ENCODE measurements around the gene CMTM1.
"Not testable (repeated sequence)": the region's sequence is repeated elsewhere in the genome, so short reads cannot be mapped to it uniquely, and the experiment has no call there.

Gene CMTM1

GRCh38 chr16:66617010-66617434 lies 50.8 kb downstream of the CMTM1 start:
- no peak for DNase-seq

GRCh38 chr16:66617728-66618127 lies 51.5 kb downstream of the CMTM1 start:
- no peak for DNase-seq

GRCh38 chr16:66618588-66619375 lies 52.5 kb downstream of the CMTM1 start:
- no peak for DNase-seq

- no peak for DNase-seq
Measured at GRCh38 chr16:66619534-66620428, 53.5 kb downstream of the CMTM1 start.

- no peak for DNase-seq
Measured at GRCh38 chr16:66620429-66620795, 54.2 kb downstream of the CMTM1 start.

- no peak for DNase-seq
Measured at GRCh38 chr16:66621973-66622372, 55.7 kb downstream of the CMTM1 start.

- no peak for DNase-seq
Measured at GRCh38 chr16:66622863-66623262, 56.6 kb downstream of the CMTM1 start.

- DNase-seq: no peak
Measured at GRCh38 chr16:66623755-66624154, 57.5 kb downstream of the CMTM1 start.

- not testable (repeated sequence) for DNase-seq
Measured at GRCh38 chr16:66627611-66628378, 61.6 kb downstream of the CMTM1 start.

Data from effector CD8-positive, alpha-beta T cell (primary cell).